WTC11 (cell line): Measurements from ENCODE around the gene CA5A.

Experiments
- E2F1 ChIP-seq: sonication (generic); formaldehyde crosslinking; IDR thresholded peaks from 2 replicates; pipeline ENCODE4 v1.8.0; 2022; ENCODE audit warnings: mild to moderate bottlenecking, missing genetic modification reagents
- GABPB1 ChIP-seq: sonication (generic); formaldehyde crosslinking; IDR thresholded peaks from 2 replicates; pipeline ENCODE4 v1.8.1; 2023; ENCODE audit warnings: mild to moderate bottlenecking, missing genetic modification reagents
- MAX ChIP-seq: sonication (generic); formaldehyde crosslinking; IDR thresholded peaks from 2 replicates; pipeline ENCODE4 v1.8.0; 2022; ENCODE audit warnings: mild to moderate bottlenecking, missing genetic modification reagents
- NR2C2 ChIP-seq: sonication (generic); formaldehyde crosslinking; IDR thresholded peaks from 2 replicates; pipeline ENCODE4 v1.8.0; 2022; ENCODE audit warnings: mild to moderate bottlenecking, missing genetic modification reagents
- SMAD3 ChIP-seq: sonication (generic); formaldehyde crosslinking; IDR thresholded peaks from 2 replicates; pipeline ENCODE4 v1.8.0; 2022; ENCODE audit warnings: missing genetic modification reagents, mild to moderate bottlenecking, borderline replicate concordance
- SP1 ChIP-seq: sonication (generic); formaldehyde crosslinking; conservative IDR thresholded peaks from 2 replicates; pipeline ENCODE4 v1.8.1; 2022; ENCODE audit warnings: missing genetic modification reagents
- TCF7 ChIP-seq: sonication (generic); formaldehyde crosslinking; IDR thresholded peaks from 2 replicates; pipeline ENCODE4 v1.8.0; 2022; ENCODE audit warnings: mild to moderate bottlenecking, low read depth, missing genetic modification reagents, moderate library complexity
- USF1 ChIP-seq: sonication (generic); formaldehyde crosslinking; IDR thresholded peaks from 2 replicates; pipeline ENCODE4 v1.8.0; 2022; ENCODE audit warnings: mild to moderate bottlenecking, missing genetic modification reagents
- ZNF423 ChIP-seq: fragments of 250-450 bp; sonication (Bioruptor Pico); IDR thresholded peaks from 2 replicates; pipeline ENCODE4 v2.1.2; 2022; ENCODE audit warnings: mild to moderate bottlenecking, moderate library complexity
- TF ChIP-seq, protein P1 (sequence below): sonication (generic); formaldehyde crosslinking; IDR thresholded peaks from 2 replicates; pipeline ENCODE4 v1.8.1; 2023; ENCODE audit warnings: mild to moderate bottlenecking, moderate library complexity, missing genetic modification reagents
- TF ChIP-seq, protein P2 (sequence below): fragments of 200-600 bp; IDR thresholded peaks from 2 replicates; pipeline ENCODE4 v1.8.0; 2022; ENCODE audit warnings: antibody characterized with exemption
- TF ChIP-seq, protein P3 (sequence below): fragments of 250-450 bp; sonication (Bioruptor Pico); IDR thresholded peaks from 2 replicates; pipeline ENCODE4 v1.9.0; 2021; ENCODE audit warnings: mild to moderate bottlenecking

DNA sequence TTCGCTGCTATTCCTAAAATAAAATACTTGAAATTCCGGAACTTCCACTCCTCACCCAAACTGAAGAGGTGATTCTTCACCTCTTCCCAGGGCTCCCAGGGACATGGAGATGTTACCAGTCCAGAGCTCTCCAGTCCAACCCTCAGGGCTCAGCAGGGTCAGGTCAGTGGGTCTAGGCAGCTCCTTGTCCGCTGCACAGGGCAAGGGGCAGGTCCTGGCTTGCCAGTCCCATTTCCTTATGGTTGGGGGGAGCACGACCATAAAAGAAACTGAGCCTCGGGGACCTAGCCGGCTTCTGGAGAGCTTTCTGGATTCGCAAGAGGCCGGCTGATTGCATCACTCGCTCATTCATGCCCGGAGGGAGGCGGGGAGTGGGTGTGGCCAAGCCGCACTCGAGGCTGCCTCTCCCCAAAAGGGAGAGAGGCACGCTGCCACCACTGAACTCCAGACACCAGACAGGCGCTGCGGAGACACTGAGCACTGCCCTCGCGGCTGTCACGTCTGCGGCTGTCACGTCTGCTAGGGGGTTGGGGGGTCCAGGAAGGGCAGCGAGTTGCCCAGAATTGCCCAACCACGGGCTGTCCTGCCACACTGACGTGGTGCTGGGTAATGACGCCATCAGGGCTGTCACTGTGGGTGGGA, 82.8 kb downstream of the CA5A start:
- TF ChIP-seq, protein P1, sequence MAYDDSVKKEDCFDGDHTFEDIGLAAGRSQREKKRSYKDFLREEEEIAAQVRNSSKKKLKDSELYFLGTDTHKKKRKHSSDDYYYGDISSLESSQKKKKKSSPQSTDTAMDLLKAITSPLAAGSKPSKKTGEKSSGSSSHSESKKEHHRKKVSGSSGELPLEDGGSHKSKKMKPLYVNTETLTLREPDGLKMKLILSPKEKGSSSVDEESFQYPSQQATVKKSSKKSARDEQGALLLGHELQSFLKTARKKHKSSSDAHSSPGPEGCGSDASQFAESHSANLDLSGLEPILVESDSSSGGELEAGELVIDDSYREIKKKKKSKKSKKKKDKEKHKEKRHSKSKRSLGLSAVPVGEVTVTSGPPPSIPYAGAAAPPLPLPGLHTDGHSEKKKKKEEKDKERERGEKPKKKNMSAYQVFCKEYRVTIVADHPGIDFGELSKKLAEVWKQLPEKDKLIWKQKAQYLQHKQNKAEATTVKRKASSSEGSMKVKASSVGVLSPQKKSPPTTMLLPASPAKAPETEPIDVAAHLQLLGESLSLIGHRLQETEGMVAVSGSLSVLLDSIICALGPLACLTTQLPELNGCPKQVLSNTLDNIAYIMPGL = 0 out of 2 replicates have a peak, but pooled peaks have one; percentile 27
- TF ChIP-seq, protein P2, sequence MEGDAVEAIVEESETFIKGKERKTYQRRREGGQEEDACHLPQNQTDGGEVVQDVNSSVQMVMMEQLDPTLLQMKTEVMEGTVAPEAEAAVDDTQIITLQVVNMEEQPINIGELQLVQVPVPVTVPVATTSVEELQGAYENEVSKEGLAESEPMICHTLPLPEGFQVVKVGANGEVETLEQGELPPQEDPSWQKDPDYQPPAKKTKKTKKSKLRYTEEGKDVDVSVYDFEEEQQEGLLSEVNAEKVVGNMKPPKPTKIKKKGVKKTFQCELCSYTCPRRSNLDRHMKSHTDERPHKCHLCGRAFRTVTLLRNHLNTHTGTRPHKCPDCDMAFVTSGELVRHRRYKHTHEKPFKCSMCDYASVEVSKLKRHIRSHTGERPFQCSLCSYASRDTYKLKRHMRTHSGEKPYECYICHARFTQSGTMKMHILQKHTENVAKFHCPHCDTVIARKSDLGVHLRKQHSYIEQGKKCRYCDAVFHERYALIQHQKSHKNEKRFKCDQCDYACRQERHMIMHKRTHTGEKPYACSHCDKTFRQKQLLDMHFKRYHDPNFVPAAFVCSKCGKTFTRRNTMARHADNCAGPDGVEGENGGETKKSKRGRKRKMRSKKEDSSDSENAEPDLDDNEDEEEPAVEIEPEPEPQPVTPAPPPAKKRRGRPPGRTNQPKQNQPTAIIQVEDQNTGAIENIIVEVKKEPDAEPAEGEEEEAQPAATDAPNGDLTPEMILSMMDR = no peak
- TF ChIP-seq GABPB1 (CRISPR knock-in tag) (peak; percentile 100), SP1 (CRISPR knock-in tag) (0 out of 2 replicates have a peak, but pooled peaks have one; percentile 40), E2F1 (CRISPR knock-in tag) (no peak), NR2C2 (CRISPR knock-in tag) (no peak), USF1 (no peak), TCF7 (CRISPR knock-in tag) (no peak), ZNF423 (CRISPR knock-in tag) (0 out of 2 replicates have a peak, but pooled peaks have one; percentile 25), MAX (peak; percentile 88), SMAD3 (CRISPR knock-in tag) (no peak)
- TF ChIP-seq, protein P3, sequence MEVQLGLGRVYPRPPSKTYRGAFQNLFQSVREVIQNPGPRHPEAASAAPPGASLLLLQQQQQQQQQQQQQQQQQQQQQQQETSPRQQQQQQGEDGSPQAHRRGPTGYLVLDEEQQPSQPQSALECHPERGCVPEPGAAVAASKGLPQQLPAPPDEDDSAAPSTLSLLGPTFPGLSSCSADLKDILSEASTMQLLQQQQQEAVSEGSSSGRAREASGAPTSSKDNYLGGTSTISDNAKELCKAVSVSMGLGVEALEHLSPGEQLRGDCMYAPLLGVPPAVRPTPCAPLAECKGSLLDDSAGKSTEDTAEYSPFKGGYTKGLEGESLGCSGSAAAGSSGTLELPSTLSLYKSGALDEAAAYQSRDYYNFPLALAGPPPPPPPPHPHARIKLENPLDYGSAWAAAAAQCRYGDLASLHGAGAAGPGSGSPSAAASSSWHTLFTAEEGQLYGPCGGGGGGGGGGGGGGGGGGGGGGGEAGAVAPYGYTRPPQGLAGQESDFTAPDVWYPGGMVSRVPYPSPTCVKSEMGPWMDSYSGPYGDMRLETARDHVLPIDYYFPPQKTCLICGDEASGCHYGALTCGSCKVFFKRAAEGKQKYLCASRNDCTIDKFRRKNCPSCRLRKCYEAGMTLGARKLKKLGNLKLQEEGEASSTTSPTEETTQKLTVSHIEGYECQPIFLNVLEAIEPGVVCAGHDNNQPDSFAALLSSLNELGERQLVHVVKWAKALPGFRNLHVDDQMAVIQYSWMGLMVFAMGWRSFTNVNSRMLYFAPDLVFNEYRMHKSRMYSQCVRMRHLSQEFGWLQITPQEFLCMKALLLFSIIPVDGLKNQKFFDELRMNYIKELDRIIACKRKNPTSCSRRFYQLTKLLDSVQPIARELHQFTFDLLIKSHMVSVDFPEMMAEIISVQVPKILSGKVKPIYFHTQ (CRISPR knock-in tag) = no peak
